Activated T-cell treated with anti-CD3 and anti-CD28 coated beads, Interleukin-2, amount 50 U/mL, for 4 hours (primary cell): Measurements from ENCODE around the gene ADK. TPM values are rescaled to one million over a fixed set of nuclear protein-coding genes. Genes with fewer than 3 reads are reported as not detected.

Experiments
- ATAC-seq, 2 donors: fragments of 200-7000 bp; cut with Tn5 transposase; one replicate each; pipeline ENCODE4 v1.10.0; 2021
- DNase-seq: peaks from one replicate; pipeline ENCODE4 v3.0.0-alpha.2; 2020
- H3K27me3 Mint-ChIP-seq: one replicate; pipeline ENCODE4 v1.8.0; 2021; ENCODE audit warnings: low read depth, mixed read lengths
- H3K36me3 Mint-ChIP-seq: one replicate; pipeline ENCODE4 v1.8.0; 2022; ENCODE audit warnings: mixed read lengths; ENCODE audit not compliant: insufficient read depth
- H3K4me1 Mint-ChIP-seq: one replicate; pipeline ENCODE4 v1.8.0; 2021; ENCODE audit warnings: low read depth, mixed read lengths
- H3K4me3 Mint-ChIP-seq: one replicate; pipeline ENCODE4 v1.8.0; 2021; ENCODE audit warnings: mild to moderate bottlenecking, moderate library complexity, mixed read lengths
- H3K9me3 Mint-ChIP-seq: one replicate; pipeline ENCODE4 v1.8.0; 2021; ENCODE audit warnings: mixed read lengths
- total RNA-seq, 3 donors: library from RNA; stranded (reverse); gene quantifications; one replicate each; pipeline ENCODE4 v1.2.1, GENCODE V29; 2021

The ADK gene
- total RNA-seq, 3 donors from 2014 or later: 49.7 to 56.8 (median 56.2) TPM

DNA sequence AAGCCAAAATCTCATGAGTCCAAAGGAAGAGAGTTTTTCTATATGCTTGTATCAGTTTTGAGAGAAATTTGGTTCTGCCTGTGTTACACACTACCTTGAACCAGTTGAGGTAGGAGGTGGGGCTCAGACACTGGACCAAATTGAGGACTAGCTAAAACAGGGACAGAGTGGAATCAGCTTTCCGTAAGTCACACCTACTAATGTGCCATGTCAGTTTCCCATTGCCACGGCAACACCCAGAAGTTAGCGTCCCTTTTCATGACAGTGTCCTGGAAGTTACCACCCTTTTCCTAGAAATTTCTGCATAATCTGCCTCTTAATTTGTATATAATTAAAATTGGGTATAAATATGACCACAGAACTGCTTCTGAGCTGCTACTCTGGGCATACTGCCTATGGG, 9.0 kb downstream of the ADK start:
- DNase-seq: no peak
- Mint-ChIP-seq H3K9me3 (no peaks in the 10 kb centered on the region), H3K4me1 (peaks cover 17% of the 10 kb centered on the region), H3K4me3 (no peak overlapping the region), H3K36me3 (peaks cover 7% of the 10 kb centered on the region), H3K27me3 (no peaks in the 10 kb centered on the region)
- no peak for ATAC-seq

DNA sequence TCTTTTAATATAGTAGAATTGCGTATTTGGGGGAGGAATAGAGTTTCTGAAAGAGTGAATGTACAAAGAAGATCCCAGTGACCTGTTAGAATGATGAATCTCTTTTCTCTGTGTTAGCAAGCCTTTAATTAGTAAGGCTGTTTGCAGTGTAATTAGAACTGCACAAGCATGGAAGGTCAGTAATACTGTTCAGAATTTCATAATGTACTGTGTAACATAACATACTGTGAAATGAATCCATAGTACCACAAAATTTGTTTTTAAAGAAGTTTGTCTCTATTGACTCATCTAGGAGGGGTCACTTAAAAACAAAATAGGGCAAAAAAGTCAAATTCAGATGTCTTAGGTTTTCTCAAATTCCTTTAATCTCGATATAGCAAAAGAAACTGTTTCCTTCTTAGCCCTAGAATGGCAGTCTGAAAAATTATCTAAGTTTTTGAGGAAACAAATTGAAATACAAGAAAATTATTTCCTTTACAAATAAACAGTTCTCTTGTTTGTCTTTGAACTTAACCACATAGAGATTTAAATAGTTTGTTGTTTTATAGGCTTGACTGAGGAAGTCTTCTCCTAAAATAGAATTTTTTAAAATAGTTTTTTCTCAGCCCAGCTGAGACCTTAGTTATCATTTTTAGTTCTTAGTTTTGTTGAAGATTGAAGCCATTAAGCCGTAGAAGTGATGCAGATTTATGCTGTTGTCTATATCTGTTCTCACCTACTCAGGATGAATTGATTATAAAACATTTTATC, 12.5 kb downstream of the ADK start:
- no peak for DNase-seq
- no peak for ATAC-seq
- Mint-ChIP-seq H3K27me3 (no peaks in the 10 kb centered on the region), H3K9me3 (no peaks in the 10 kb centered on the region), H3K4me1 (peaks cover 15% of the 10 kb centered on the region), H3K4me3 (no peak overlapping the region), H3K36me3 (peaks cover 7% of the 10 kb centered on the region)

DNA sequence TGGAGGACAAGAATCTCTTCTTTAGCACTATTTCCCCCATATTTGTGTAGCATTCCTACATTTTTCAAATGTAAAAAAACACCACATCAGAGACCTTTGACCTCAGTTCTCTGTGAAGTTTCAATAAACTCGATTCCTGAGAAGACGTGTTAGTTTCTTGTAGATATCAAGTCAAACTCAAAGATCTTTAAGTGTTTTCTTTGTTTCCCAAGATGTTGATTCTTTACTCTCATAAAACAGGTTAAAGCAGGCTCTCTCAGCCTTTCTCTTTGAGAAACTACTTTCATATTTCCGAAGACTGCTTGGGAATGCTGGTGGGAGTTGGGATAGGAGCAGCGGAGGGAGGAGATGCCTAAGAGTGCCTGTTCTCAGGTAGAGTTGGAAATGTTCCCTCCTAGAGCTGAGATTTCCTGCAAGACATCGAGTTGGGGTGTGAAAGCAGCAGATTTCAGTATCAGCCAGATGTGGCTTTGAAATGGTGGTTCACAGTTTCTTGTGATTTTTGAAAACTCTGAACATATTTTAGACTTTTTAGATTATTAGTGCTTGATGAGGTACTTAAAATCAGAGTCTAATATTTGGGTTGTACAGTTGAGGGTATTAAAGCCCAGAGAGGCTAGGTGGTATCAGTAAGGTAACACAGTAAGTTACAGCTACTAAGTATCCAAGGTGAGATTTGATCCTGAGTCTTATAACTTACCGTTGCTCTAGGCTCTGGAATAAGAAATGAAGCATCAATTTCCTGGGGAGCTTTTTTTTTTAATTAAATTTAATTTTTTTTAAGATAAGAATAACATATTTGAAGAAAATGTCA, 13.9 kb downstream of the ADK start:
- peaks cover 18% of the 10 kb centered on the region for H3K4me1 Mint-ChIP-seq
- H3K4me3 Mint-ChIP-seq: no peak overlapping the region
- H3K27me3 Mint-ChIP-seq: no peaks in the 10 kb centered on the region
- no peaks in the 10 kb centered on the region for H3K9me3 Mint-ChIP-seq
- peaks cover 5% of the 10 kb centered on the region for H3K36me3 Mint-ChIP-seq
- ATAC-seq: no peak
- no peak for DNase-seq

- Mint-ChIP-seq H3K36me3 (peaks cover 5% of the 10 kb centered on the region), H3K4me1 (peaks cover 18% of the 10 kb centered on the region), H3K9me3 (no peaks in the 10 kb centered on the region), H3K27me3 (no peaks in the 10 kb centered on the region), H3K4me3 (no peak overlapping the region)
- ATAC-seq (no peak), DNase-seq (no peak)
These were observed 14.5 kb downstream of the ADK start for GRCh38 chr10:74165530-74165901.

DNA sequence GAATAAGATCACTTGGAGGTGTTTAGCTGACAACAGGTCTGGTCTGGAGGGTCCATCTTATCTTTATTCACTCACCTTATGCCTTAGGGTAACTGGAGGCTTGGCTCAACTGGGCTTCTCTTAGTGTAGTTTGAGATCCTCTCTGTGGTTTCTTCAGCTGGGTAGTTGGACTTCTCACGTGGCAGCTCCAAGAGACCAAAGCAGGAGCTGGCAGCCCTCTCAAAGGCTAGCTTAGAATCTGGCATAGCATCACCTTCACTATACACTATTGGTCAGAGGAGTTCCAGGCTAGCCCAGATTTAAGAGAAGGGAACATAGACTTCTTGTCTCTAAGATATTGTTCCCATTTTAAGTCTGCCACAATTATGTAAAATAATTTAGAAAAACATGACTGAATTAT, 16.4 kb downstream of the ADK start:
- no peaks in the 10 kb centered on the region for H3K36me3 Mint-ChIP-seq
- H3K9me3 Mint-ChIP-seq: no peaks in the 10 kb centered on the region
- DNase-seq: no peak
- H3K4me1 Mint-ChIP-seq: peaks cover 18% of the 10 kb centered on the region
- no peak overlapping the region for H3K4me3 Mint-ChIP-seq
- no peak for ATAC-seq
- no peaks in the 10 kb centered on the region for H3K27me3 Mint-ChIP-seq

GRCh38 chr10:74171625-74172024, 20.6 kb downstream of the ADK start:
- Mint-ChIP-seq H3K9me3 (no peaks in the 10 kb centered on the region), H3K36me3 (no peaks in the 10 kb centered on the region), H3K4me1 (peaks cover 13% of the 10 kb centered on the region), H3K27me3 (no peaks in the 10 kb centered on the region), H3K4me3 (no peak overlapping the region)
- DNase-seq: no peak
- ATAC-seq: no peak

GRCh38 chr10:74174521-74174920, 23.5 kb downstream of the ADK start:
- Mint-ChIP-seq H3K4me3 (no peak overlapping the region), H3K4me1 (peaks cover 27% of the 10 kb centered on the region), H3K9me3 (no peaks in the 10 kb centered on the region), H3K36me3 (peaks cover 4% of the 10 kb centered on the region), H3K27me3 (no peaks in the 10 kb centered on the region)
- DNase-seq (no peak), ATAC-seq (no peak)

DNA sequence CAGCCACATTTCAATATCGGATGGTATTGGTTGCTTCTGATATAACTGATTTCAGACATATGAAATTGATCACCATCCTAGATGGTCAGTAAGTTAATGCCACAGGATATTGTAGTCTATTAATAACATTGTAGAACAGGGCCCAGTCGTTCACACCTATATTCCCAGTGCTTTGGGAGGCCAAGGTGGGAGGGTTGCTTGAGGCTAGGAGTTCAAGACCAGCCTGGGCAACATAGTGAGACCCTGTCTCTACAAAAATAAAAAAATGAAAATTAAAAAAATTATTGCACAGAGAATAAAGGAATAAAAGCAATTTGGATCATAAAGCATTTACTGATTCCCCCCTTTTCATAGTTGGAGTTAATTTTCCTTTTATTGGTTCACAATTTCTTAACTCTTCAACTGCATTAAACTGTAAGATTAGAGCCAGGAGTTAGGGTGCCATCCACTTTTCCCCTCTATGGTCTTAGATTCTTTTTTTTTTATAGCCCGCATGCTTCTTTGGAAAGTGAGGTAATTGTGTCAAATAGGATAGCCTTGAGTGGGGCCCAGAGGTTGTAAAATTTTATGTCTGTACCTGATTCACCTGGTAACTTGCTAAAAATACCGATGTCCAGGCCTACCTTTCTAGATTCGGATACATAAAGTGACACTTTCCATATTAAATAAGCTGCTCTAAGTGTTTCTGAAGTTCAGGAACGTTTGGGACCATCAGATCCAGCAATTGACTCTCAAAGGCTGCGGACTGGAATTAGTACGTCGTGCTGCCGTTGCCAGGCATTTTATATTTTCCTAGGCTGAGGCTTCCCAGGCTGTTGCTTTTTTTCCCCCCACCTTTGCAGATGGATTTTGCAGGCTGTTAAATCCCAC, 24.7 kb downstream of the ADK start:
- Mint-ChIP-seq H3K4me3 (peak overlapping the region; percentile 92), H3K36me3 (peaks cover 7% of the 10 kb centered on the region), H3K4me1 (peaks cover 32% of the 10 kb centered on the region), H3K9me3 (no peaks in the 10 kb centered on the region), H3K27me3 (no peaks in the 10 kb centered on the region)
- DNase-seq (no peak), ATAC-seq (no peak)

DNA sequence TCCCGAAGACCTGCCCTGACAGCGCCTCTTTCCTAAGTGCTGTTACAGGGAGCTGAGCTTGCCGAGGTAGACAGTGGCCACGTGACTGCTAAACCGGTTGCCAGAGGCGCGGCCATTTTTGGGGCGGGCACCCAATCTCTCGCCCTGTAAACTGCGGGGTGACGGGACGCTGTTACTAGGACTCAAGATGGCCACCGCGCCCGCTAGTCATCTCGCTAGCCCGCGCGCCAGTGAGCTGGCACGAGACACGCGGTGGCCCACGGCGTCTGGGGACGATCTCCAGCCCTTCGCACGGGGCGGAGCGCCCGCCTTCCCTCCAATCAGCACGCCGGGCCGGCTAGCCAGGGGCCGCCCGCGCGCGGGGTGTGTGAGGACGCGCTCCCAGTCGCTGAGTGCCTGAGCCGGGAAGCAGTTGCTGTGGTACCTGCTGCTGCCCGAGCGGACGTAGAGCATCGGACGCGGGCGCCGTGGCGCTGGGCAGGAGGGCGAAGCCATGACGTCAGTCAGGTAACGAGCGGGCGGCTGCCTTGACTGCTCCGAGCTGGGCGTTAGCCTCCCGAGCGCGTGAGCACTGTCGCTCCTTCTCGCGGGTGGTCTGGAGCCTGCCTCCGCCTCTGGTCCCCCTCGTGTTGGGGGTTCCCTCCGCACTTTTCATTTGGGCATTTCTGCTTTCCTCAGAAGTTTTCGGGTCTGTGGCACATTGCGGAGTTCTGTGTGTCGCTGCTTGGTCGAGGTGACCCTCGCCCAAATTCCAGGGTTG, 25.5 kb downstream of the ADK start:
- no peaks in the 10 kb centered on the region for H3K9me3 Mint-ChIP-seq
- peaks cover 40% of the 10 kb centered on the region for H3K4me1 Mint-ChIP-seq
- peak overlapping the region; percentile 92 for H3K4me3 Mint-ChIP-seq
- ATAC-seq (peak; percentile 94 to 95), DNase-seq (peak; percentile 95)
- H3K36me3 Mint-ChIP-seq: peaks cover 7% of the 10 kb centered on the region
- H3K27me3 Mint-ChIP-seq: no peaks in the 10 kb centered on the region

DNA sequence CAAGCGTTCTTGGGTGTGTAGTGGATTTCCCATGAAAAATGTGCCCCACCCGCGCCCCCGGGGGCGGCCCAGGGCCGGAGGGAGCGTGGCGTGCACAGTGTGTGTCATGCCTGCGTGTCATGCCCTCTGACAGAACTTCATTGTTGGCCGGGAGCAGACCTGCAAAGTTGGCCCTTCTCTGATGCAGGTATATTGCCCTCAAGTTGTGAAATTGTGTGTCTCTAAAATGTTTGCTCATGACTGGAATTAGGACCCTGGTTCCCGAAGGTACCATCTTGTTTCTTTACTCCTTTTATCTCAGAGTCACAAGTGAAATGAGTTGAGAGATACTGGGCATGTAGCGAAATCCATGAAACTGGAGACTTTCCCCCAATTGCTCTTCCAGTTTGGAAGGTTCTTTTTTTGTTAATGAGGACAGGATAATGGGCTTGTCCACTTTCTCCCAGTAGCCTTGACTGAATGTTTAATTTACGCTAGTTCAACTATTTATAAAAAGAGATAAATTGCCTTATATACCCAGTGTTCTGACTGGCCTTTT, 26.2 kb downstream of the ADK start:
- Mint-ChIP-seq H3K27me3 (no peaks in the 10 kb centered on the region), H3K4me3 (peak overlapping the region; percentile 92), H3K36me3 (peaks cover 7% of the 10 kb centered on the region), H3K4me1 (peaks cover 45% of the 10 kb centered on the region), H3K9me3 (no peaks in the 10 kb centered on the region)
- ATAC-seq (peak; percentile 39 to 42), DNase-seq (peak; percentile 55)

- DNase-seq: no peak
- H3K27me3 Mint-ChIP-seq: no peaks in the 10 kb centered on the region
- H3K4me1 Mint-ChIP-seq: peaks cover 48% of the 10 kb centered on the region
These were observed 27.2 kb downstream of the ADK start for GRCh38 chr10:74178042-74178791.

DNA sequence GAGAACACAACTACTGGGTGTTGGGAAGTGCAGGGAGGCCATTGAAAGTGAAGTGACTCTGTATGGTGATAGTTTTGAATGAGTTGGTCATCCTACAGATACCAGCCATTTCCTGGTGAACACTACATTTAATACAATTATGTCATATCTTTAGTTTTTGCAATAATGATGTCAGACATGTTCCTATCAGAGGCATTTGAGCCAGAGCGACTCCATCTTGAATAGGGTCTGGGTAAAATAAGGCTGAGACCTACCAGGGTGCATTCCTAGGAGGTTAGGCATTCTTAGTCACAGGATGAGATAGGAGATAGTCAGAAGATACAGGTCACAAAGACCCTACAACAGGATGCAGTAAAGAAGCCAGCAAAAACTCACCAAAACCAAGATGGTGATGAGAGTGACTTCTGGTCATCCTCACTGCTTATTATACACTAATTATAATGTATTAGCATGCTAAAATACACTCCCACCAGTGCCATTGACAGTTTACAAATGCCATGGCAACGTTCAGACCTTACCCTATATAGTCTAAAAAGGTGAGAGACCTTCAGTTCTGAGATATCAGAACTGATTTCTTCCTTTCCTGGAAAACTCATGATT, 28.2 kb downstream of the ADK start:
- ATAC-seq (no peak), DNase-seq (no peak)
- Mint-ChIP-seq H3K27me3 (no peaks in the 10 kb centered on the region), H3K9me3 (no peaks in the 10 kb centered on the region), H3K36me3 (peaks cover 7% of the 10 kb centered on the region), H3K4me1 (peaks cover 48% of the 10 kb centered on the region), H3K4me3 (peak overlapping the region; percentile 64)

More at GRCh38 chr10:74178042-74178791, 27.2 kb downstream of the ADK start:
- Mint-ChIP-seq H3K9me3 (no peaks in the 10 kb centered on the region), H3K4me3 (peak overlapping the region; percentile 64), H3K36me3 (peaks cover 7% of the 10 kb centered on the region)
- ATAC-seq: no peak

- H3K4me1 Mint-ChIP-seq: peaks cover 50% of the 10 kb centered on the region
- peaks cover 4% of the 10 kb centered on the region for H3K9me3 Mint-ChIP-seq
- peaks cover 7% of the 10 kb centered on the region for H3K36me3 Mint-ChIP-seq
- ATAC-seq (no peak), DNase-seq (no peak)
- no peaks in the 10 kb centered on the region for H3K27me3 Mint-ChIP-seq
- no peak overlapping the region for H3K4me3 Mint-ChIP-seq
These were observed 35.7 kb downstream of the ADK start for GRCh38 chr10:74186678-74187077.
